DMS 273 treated with DMSO at 0.1 percent for 48 hours (cell line): ENCODE results near the gene LHX3.

Source experiments
- DNase-seq: peaks from one replicate; lab custom pipeline; 2025; lab: John Stamatoyannopoulos, UW

The LHX3 gene

DNA sequence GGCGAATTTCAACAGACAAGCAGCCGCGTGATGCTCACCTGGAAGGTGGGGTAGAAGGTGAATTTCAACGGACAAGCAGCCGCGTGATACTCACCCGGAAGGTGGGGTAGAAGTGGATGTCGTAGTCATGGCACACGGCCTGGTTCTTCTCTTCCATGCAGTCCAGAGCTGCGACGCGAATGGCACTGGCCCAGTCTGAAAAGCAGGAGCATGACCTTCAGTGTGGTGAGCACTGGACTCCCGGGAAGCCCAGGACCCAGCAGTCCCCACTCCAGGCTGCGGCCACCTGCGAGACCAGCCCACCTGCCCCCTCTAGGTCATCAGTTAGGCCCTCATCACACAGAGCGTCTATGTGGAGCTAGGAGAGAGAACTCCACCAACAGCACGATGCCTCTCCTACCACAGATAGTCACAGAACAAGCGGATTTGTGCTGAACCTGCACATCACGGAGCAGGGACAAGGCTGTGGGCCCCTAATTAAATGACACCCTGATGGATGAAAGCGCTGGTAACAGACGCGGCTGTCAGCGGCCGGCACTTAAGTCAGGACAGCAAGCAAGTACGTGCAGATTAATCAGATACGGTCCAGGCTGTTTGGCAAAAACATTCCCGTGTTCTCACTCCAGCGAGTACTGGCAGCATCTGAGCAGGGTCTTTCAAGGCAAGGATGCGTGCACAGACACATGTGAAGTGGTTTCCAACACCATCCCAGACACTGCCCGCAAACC, 21.9 kb upstream of the LHX3 start:
- no peak for DNase-seq

- DNase-seq: no peak
Observed at GRCh38 chr9:136225748-136226679, 21.1 kb upstream of the LHX3 start.

DNA sequence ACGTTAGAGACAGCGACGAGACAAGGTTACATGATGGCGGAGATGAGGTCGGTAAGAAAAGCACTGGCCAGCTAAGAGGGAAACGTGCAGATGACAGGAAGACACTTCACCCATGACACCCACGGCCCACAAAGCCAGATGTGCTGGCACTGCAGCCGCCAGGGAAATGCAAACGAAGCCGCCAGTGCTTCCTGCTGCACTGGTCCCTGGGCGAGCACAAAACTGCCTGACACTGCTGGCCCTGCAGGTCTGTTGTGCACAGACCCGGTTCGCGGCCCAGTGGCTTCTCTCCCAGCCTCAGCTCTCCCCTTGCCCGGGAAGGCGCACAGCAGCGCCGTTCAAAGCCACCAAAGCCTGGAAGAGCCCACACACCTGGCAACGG, 20.4 kb upstream of the LHX3 start:
- DNase-seq: no peak

DNA sequence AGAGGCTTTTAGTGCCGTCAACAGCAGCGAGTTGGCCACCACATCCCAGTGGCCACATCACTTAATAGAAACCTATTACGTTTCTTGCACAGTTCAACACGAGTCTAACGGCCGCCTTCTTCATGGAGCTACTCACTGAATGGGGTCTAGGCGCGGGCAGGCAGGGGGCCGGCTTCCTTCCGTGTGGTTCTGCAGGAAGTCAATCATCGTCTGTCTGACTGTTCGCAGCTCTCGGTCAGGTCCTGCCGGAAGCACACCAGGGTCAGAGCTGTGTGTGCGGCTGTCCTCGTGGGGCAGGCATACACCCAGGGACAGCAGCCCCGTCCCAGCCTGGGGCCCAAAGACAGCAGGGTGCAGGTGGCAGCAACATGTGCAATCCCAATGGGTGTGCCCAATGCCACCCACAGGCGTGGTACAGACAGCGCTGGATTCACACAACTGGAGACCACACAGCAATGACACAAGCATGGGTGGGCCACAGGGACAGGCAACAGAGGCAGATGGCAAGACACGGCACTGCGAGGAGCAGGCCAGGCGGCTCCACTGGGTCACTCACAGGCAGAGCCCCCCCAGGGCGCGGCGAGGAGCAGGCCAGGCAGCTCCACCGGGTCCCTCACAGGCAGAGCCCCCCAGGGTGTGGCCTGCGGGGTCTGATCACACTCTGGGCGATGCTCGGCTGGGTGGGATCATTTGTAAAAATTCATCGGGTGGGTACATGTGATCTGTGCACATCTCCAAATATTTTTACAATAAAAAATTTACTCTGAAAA, 19.1 kb upstream of the LHX3 start:
- no peak for DNase-seq

DNA sequence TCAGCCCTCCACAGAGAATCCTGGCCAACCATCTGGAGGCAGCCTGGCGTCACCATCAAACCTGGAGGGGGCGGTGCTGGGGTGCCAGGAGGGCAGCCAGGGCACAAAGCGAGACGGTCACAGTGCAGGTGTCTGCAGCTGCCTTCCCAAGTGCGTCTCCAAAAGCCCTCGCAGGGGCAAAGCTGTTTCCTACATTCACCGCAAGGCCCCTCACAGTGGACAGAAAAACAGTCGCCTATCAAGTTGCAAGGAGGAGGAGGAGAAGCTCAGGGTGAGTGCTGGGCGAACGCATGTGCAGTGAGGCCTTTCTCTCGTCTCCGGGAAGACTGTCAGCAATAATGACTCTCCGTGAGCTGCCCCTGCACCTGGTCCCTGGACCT, 18.0 kb upstream of the LHX3 start:
- DNase-seq: no peak

GRCh38 chr9:136222166-136222905, 17.4 kb upstream of the LHX3 start:
- no peak for DNase-seq

- no peak for DNase-seq
Observed at GRCh38 chr9:136220017-136220729, 15.2 kb upstream of the LHX3 start.

GRCh38 chr9:136219276-136219675, 14.3 kb upstream of the LHX3 start:
- DNase-seq: no peak

GRCh38 chr9:136218673-136219072, 13.7 kb upstream of the LHX3 start:
- DNase-seq: no peak

DNA sequence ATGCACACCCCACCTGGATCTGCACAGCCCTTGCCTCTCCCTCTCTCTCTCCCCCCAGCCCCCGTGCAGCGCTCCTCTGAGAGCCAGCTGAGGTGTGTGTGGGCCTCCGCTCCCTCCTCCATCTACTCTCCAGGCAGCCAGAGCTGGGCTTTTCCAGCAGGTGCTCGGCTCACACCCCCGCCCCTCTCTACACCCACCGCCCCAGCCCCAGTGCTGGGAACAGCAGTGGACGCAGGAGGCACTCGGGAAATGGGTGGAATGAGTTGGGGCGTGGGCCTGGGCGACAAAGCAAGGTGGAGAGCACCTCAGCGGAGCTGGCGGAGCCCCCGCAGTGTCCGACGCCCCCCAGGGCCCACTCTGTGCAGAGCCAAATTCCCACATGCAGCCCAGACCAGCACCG, 13.3 kb upstream of the LHX3 start:
- DNase-seq: no peak

DNA sequence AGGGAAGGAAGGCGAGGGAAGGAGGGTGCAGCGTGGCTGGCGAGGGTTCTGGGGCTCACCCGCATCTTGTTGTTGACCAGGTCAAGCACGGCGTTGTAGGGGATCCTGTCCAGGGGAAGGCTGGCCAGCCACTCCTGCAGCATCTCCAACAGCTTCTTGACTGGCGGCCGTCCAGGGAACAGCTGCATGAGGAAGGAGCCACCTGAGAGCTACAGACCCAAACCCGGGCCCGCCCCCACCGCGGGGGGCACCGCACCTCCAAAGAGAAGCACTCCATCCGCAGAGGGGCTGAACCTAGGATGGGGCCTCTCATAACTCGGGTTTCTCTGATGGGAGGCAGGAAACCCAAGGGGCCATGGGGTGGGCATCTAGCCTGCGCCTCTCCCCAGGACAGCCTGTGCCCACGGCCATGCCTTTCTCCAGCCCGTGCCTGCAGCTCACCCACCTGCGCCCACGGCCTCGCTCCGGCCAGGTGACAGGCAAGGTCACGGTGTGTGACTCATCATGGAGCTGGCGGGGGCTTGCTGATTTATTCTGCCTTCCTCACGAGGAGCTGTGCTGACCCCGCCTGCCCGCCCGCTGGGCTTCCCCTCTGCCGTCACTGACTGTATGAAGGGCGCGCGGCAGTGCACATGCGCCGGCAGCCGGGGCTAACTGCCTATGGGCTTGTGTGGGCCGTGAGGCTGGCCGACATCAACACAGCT, 11.8 kb upstream of the LHX3 start:
- DNase-seq: no peak

GRCh38 chr9:136213733-136214132, 8.8 kb upstream of the LHX3 start:
- DNase-seq: no peak

DNA sequence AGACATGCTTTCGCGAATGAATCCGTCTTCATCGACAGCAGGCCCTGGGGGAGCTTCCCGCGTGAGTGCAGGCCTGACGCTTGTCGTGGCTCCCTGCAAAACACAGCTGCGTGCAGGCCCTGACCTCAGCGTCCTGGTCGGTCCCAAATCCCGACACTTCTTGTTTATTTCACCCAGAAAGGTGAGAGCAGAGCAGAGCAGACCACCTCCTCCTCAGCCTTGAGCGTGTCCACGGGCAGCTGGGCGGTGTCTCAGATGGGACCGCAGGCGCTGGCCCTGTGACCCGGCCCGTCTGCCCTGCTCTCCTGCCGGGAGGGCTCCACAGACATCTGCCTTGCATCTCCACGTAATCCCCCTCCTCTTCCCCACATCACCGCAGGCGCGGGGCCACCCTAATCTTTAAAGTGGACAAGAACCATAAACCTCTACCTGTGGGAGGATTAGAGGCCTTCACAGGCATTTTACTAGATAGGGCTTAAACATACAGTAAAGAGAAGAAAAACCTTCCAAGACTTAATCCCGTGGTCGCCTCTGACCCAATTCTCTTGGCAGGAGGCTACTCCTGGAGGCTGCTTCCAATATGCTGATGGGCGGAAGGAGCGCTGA, 7.5 kb upstream of the LHX3 start:
- DNase-seq: no peak

- DNase-seq: no peak
Observed at GRCh38 chr9:136211441-136212344, 6.8 kb upstream of the LHX3 start.

DNA sequence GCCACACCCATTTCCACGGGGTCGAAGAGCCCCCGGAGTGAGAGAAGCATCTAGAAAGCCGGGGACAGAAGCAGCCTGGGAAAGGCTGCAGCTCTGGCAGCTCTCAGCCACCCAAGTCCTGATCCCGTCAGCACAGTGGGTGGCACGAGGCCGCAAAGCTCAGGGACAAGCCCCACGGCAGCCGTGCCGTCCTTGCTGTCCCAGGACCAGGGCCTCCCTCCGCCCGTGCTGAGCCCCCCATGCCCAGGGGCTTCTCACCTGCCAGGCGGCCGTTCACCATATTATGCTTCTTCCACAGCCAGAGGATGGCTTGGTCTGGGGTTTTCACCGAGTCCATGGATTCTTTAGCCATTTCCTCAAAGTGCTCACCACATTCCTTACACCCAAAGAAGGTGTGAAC, 6.1 kb upstream of the LHX3 start:
- DNase-seq: no peak

- DNase-seq: no peak
Observed at GRCh38 chr9:136210276-136210675, 5.3 kb upstream of the LHX3 start.

DNA sequence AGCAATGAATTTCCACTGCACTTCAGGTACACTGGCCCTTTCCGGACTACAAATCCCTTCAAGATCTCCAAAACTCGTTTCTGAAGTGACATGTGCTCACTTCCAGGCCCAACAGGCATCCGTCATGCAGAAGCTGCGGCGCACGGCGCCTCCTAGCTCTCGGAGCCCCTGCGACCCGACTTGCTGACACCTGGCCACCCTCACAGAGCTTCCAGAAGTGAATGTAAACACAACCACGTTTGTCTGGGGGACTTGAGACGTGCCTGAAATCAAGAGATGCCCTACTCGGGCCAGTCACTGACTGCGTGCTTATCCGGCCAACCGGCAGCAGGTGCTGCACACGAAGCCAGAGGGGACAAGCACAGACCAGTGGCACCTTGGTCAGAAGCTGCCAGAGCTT, 4.9 kb upstream of the LHX3 start:
- DNase-seq: no peak

DNA sequence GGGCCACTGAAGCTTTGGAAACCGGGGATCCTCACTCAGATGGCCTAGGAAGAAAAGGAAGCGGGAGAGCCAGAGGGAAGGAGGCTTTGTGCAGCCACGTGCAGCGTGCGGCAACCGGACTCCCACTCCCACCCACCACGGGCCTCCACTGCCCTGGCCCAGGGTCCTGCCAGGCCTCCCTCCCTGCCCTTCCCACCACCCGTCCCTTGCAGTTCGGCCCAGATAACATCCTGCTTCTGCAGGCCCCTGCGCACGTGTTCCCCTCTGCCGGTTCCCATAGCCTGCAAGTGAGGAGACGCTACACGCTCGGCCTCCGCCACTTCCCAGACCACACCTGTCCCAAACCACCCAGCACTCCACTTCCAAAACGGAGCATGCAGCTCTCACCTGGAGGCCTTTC, 4.3 kb upstream of the LHX3 start:
- no peak for DNase-seq

GRCh38 chr9:136208675-136209074, 3.7 kb upstream of the LHX3 start:
- DNase-seq: no peak
